Measurements from ENCODE around the gene NYNRIN. TPM values are rescaled to one million over a fixed set of nuclear protein-coding genes. Genes with fewer than 3 reads are reported as not detected.

Gene NYNRIN
- total and polyA plus RNA-seq, 10 of the 15 experiments (the other 5 are each of a cell fraction or from before 2014, with no cell fraction given), result under 0.01 to 0.15 (median 0.01) TPM; not detected in 5

GRCh38 chr14:24411443-24412389, 12.9 kb downstream of the NYNRIN start:
- Histone ChIP-seq H3K27me3 (replicated peaks in 1 of 2; ENCODE audit: control insufficient read depth in 2 of 2, insufficient read depth in 2 of 2, low read length in 1 of 2) (peaks cover 1 to 5% of the 10 kb centered on the region in 2 experiments; a peak in 2 of 4 replicates), H3K4me2 (ENCODE audit: control insufficient read depth, insufficient read depth) (no peak overlapping the region), H3K9me3 (replicated peaks; ENCODE audit: control insufficient read depth, insufficient read depth, low read length) (no peaks in the 10 kb centered on the region), H2AFZ (ENCODE audit: control insufficient read depth, low read depth, low read length) (no peak overlapping the region), H3K36me3 (ENCODE audit: control insufficient read depth in 2 of 2, insufficient read depth in 2 of 2, low read length in 1 of 2) (no peaks in the 10 kb centered on the region), H3K4me1 (ENCODE audit: control insufficient read depth, insufficient read depth, low read length) (no peaks in the 10 kb centered on the region), H3K27ac (ENCODE audit: control insufficient read depth, insufficient read depth) (no peak overlapping the region), H3K4me3 (no peak overlapping the region), H3K9ac (ENCODE audit: control insufficient read depth, insufficient read depth, low read length) (no peak overlapping the region), H3K79me2 (ENCODE audit: control insufficient read depth, insufficient read depth, low read length) (no peaks in the 10 kb centered on the region), H4K20me1 (ENCODE audit: control insufficient read depth, insufficient read depth) (no peaks in the 10 kb centered on the region)
- CTCF ChIA-PET, result interaction anchor here (1.1 to 3.5 kb wide), 7 partner anchors 14 to 78 kb away, joined by 3 to 18 read pairs (median 4); no protein-coding TSS in a partner anchor
- in situ Hi-C loops (cut with MboI), result no loop called here
- intact Hi-C loops (cut with micrococcal nuclease; ENCODE audit: unreplicated experiment), result loop anchor here (5.0 kb wide), 1 partner anchor 44 kb away; the partner anchor contains the start of gene NFATC4
- RAD21 ChIA-PET (ENCODE audit: unreplicated experiment), result interaction anchor here (0.8 kb wide), 1 partner anchor 19 kb away, joined by 5 read pairs; no protein-coding TSS in a partner anchor
- SMC1A ChIA-PET (ENCODE audit: uncharacterized antibody, unreplicated experiment), result interaction anchor here (1.5 to 4.1 kb wide), 3 partner anchors 29 to 50 kb away, joined by 4 to 17 read pairs (median 4); no protein-coding TSS in a partner anchor
- DNase-seq (ENCODE audit: low read depth, low spot score), result no peak
- FAIRE-seq, result peak; percentile 86
- WGBS (ENCODE audit: insufficient coverage, insufficient replicate concordance, low lambda C conversion rate, missing lambda C conversion rate), result 24% methylated on average over 16 of the region's 16 CpGs
- POLR2A ChIA-PET, result no interaction called here
- no TSS peak for BruUV-seq (replicated peaks)
- peak; percentile 87 for ATAC-seq
- TF ChIP-seq SMC3 (IDR thresholded peaks at IDR 0.05; ENCODE audit: borderline replicate concordance, low read length) (peak; percentile 66; the same call in 1 of the 2 replicates), ZNF384 (IDR thresholded peaks at IDR 0.05; ENCODE audit: borderline replicate concordance, low read depth, low read length) (no peak), YY1 (IDR thresholded peaks at IDR 0.05; ENCODE audit: low read depth, low read length) (peak; percentile 77; the same call in 1 of the 2 replicates), RUNX3 (IDR thresholded peaks at IDR 0.05; ENCODE audit: low read length) (peak; percentile 29; the same call in 1 of the 2 replicates), IKZF2 (IDR thresholded peaks at IDR 0.05) (no peak), RAD21 (IDR thresholded peaks at IDR 0.05; ENCODE audit: insufficient read depth, low read depth, low read length) (peak; percentile 62), PAX8 (IDR thresholded peaks at IDR 0.05) (no peak)
- TF ChIP-seq, protein P1, sequence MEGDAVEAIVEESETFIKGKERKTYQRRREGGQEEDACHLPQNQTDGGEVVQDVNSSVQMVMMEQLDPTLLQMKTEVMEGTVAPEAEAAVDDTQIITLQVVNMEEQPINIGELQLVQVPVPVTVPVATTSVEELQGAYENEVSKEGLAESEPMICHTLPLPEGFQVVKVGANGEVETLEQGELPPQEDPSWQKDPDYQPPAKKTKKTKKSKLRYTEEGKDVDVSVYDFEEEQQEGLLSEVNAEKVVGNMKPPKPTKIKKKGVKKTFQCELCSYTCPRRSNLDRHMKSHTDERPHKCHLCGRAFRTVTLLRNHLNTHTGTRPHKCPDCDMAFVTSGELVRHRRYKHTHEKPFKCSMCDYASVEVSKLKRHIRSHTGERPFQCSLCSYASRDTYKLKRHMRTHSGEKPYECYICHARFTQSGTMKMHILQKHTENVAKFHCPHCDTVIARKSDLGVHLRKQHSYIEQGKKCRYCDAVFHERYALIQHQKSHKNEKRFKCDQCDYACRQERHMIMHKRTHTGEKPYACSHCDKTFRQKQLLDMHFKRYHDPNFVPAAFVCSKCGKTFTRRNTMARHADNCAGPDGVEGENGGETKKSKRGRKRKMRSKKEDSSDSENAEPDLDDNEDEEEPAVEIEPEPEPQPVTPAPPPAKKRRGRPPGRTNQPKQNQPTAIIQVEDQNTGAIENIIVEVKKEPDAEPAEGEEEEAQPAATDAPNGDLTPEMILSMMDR (IDR thresholded peaks at IDR 0.05 in 2 of 3, conservative IDR thresholded peaks at IDR 0.05 in 1 of 3; ENCODE audit: control insufficient read depth in 2 of 3, extremely low read depth in 1 of 3, insufficient read depth in 1 of 3, low read depth in 3 of 3, low read length in 3 of 3), result peak; percentile 54 to 79 (median 58)
